ENCODE results near the gene CFI.

Gene CFI

GRCh38 chr4:109801895-109802319, at the start of gene CFI:
TSS of gene CFI (minus strand) at chr4:109801999. CDS start at chr4:109801971, 28 bp downstream.
- DNase-seq (ENCODE audit: low read depth in 2 of 2): no peak

- no peak for DNase-seq (ENCODE audit: low read depth in 2 of 2)
Measured at GRCh38 chr4:109850601-109851000, 48.8 kb upstream of the CFI start.

GRCh38 chr4:109848501-109848900, 46.7 kb upstream of the CFI start:
- no peak for DNase-seq (ENCODE audit: low read depth in 2 of 2)

GRCh38 chr4:109847896-109848442, 46.2 kb upstream of the CFI start, which contains the start of gene LRIT3:
TSS of gene LRIT3 (plus strand) at chr4:109848107. CDS start at chr4:109848202, 95 bp downstream.
- no peak for DNase-seq (ENCODE audit: low read depth in 2 of 2)

GRCh38 chr4:109846395-109847098, 44.7 kb upstream of the CFI start:
- no peak for DNase-seq (ENCODE audit: low read depth in 2 of 2)

- DNase-seq (ENCODE audit: low read depth in 2 of 2): no peak
Measured at GRCh38 chr4:109836985-109837384, 35.2 kb upstream of the CFI start.

- DNase-seq (ENCODE audit: low read depth in 2 of 2): no peak
Measured at GRCh38 chr4:109833756-109834155, 32.0 kb upstream of the CFI start.

- no peak for DNase-seq (ENCODE audit: low read depth in 2 of 2)
Measured at GRCh38 chr4:109827672-109828071, 25.9 kb upstream of the CFI start, which contains the start of gene RRH. TSS of gene RRH (plus strand) at chr4:109827972. CDS start at chr4:109828028, 56 bp downstream.

GRCh38 chr4:109826719-109827118, 24.9 kb upstream of the CFI start:
- DNase-seq (ENCODE audit: low read depth in 2 of 2): no peak

- DNase-seq (ENCODE audit: low read depth in 2 of 2): no peak
Measured at GRCh38 chr4:109821185-109821584, 19.4 kb upstream of the CFI start.

- DNase-seq (ENCODE audit: low read depth in 2 of 2): no peak
Measured at GRCh38 chr4:109820563-109820962, 18.8 kb upstream of the CFI start.

GRCh38 chr4:109818268-109818667, 16.5 kb upstream of the CFI start:
- DNase-seq (ENCODE audit: low read depth in 2 of 2): no peak

GRCh38 chr4:109816894-109817293, 15.1 kb upstream of the CFI start:
- no peak for DNase-seq (ENCODE audit: low read depth in 2 of 2)

- peak; percentile 18 for DNase-seq (ENCODE audit: low read depth in 2 of 2)
Measured at GRCh38 chr4:109816082-109816442, 14.3 kb upstream of the CFI start.

- DNase-seq (ENCODE audit: low read depth in 2 of 2): peak; percentile 71 to 81
Measured at GRCh38 chr4:109815151-109816081, 13.6 kb upstream of the CFI start, which contains the start of gene GAR1. TSS of gene GAR1 (plus strand) at chr4:109815762. CDS start at chr4:109816165, 403 bp downstream.

- no peak for DNase-seq (ENCODE audit: low read depth in 2 of 2)
Measured at GRCh38 chr4:109811707-109812106, 9.9 kb upstream of the CFI start.

- DNase-seq (ENCODE audit: low read depth in 2 of 2): no peak
Measured at GRCh38 chr4:109810552-109811387, 9.0 kb upstream of the CFI start.

GRCh38 chr4:109809655-109810054, 7.9 kb upstream of the CFI start:
- DNase-seq (ENCODE audit: low read depth in 2 of 2): no peak

GRCh38 chr4:109803924-109804571, 2.2 kb upstream of the CFI start:
- no peak for DNase-seq (ENCODE audit: low read depth in 2 of 2)

- DNase-seq (ENCODE audit: low read depth in 2 of 2): no peak
Measured at GRCh38 chr4:109801099-109801789, 555 bp downstream of the CFI start.
